ENCODE measurements around the gene NRG3.

DNA sequence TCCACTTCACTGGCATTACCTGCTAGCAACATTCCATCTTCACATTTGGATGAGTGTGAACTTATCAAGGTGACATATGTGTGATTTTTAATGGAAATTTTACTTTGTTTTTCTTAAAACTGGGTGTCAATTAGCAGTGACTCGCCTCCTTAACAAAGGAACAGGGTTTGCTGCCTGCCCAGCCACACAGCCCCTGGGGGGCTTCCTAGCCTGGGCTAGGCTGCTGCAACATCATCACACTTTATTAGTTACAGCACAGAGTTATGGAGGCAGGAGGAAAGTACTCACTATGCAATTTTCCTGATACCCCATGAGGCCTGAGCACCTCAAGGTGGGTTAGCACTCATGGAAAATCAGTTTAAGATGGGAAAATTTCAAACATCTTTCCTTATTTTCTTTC is 861.3 kb downstream of the NRG3 start:
- TF ChIP-seq EP300 (IDR thresholded peaks at IDR 0.05), result no peak
- no peak for TF ChIP-seq POLR2A (IDR thresholded peaks at IDR 0.05)

Data from ovary (tissue), 1 donor.